AG09309 (cell line): ENCODE results near the gene HNF4A.
A peak's percentile ranks its signal among the peaks of the same experiment; 100 is the strongest.
"Not testable (repeated sequence)": the region's sequence is repeated elsewhere in the genome, so short reads cannot be mapped to it uniquely, and the experiment has no call there.

ENCODE experiments used
- DNase-seq: peaks from one replicate; pipeline ENCODE4 v3.0.0-alpha.2; 2010; ENCODE audit warnings: low read depth
- H3K4me3 ChIP-seq: 2 replicates; pipeline ENCODE4 v1.5.1; 2011; ENCODE audit warnings: mild to moderate bottlenecking, low read depth, low read length, moderate library complexity; ENCODE audit not compliant: control insufficient read depth
- TF ChIP-seq, protein P1 (sequence below): IDR thresholded peaks from 2 replicates; pipeline ENCODE4 v1.5.1; 2011; ENCODE audit warnings: mild to moderate bottlenecking, low read depth, low read length, inconsistent platforms; ENCODE audit not compliant: insufficient read depth, control insufficient read depth; ENCODE audit errors: missing control alignments

The HNF4A gene

DNA sequence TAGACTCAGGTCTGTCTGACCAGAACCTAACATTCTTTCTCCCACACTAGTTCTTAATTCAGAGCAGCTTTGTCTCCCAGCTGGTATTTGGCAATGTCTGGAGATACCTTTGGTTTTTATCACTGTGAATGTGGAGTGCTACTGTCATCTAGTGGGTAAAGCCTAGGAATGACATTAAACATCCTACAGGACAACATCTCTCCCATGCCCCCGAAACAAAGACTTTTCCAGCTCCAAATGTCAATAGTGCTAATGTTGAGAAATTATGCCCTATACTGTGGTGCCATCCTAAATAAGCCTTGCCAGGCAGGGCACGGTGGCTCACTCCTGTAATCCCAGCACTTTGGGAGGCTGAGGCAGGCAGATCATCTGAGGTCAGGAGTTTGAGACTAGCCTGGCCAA lies 116.0 kb downstream of the HNF4A start:
- peak; percentile 46 for DNase-seq

DNA sequence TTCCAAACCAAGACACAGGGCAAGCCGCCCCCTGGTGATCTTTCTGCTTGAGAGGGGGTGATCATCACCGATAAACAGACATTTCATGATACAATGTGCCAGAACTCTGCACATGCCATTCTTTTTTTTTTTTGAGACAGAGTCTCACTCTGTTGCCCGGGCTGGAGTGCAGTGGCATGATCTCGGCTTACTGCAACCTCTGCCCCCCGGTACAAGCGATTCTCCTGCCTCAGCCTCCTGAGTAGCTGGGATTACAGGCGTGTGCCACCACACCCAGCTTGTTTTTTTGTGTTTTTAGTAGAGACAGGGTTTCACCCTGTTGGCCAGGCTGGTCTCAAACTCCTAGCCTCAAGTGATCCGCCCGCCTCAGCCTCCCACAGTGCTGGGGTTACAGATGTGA lies 116.8 kb downstream of the HNF4A start:
- not testable (repeated sequence) for DNase-seq, H3K4me3 ChIP-seq

More for the DNA sequence above, 116.0 kb downstream of the HNF4A start:
- TF ChIP-seq, protein P1, sequence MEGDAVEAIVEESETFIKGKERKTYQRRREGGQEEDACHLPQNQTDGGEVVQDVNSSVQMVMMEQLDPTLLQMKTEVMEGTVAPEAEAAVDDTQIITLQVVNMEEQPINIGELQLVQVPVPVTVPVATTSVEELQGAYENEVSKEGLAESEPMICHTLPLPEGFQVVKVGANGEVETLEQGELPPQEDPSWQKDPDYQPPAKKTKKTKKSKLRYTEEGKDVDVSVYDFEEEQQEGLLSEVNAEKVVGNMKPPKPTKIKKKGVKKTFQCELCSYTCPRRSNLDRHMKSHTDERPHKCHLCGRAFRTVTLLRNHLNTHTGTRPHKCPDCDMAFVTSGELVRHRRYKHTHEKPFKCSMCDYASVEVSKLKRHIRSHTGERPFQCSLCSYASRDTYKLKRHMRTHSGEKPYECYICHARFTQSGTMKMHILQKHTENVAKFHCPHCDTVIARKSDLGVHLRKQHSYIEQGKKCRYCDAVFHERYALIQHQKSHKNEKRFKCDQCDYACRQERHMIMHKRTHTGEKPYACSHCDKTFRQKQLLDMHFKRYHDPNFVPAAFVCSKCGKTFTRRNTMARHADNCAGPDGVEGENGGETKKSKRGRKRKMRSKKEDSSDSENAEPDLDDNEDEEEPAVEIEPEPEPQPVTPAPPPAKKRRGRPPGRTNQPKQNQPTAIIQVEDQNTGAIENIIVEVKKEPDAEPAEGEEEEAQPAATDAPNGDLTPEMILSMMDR, result peak; percentile 74
- no peak overlapping the region for H3K4me3 ChIP-seq

DNA sequence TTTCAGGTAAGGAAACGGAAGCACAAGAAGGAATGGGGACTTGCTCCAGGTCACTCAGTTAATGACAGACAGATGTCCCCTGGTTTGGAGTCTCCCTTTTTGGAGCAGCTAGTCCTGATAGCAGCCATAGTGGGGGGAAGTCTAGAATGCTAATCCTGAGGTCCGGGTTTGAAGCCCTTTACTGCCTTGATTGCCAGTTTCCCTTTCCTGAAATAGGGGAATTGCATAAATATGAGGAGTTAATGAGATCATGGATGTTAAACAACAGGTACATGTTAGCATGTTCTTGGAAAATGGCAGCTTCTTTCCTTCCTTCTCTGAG lies 119.8 kb downstream of the HNF4A start:
- TF ChIP-seq, protein P1, result no peak
- no peak for DNase-seq
- H3K4me3 ChIP-seq, result peak overlapping the region; percentile 73

DNA sequence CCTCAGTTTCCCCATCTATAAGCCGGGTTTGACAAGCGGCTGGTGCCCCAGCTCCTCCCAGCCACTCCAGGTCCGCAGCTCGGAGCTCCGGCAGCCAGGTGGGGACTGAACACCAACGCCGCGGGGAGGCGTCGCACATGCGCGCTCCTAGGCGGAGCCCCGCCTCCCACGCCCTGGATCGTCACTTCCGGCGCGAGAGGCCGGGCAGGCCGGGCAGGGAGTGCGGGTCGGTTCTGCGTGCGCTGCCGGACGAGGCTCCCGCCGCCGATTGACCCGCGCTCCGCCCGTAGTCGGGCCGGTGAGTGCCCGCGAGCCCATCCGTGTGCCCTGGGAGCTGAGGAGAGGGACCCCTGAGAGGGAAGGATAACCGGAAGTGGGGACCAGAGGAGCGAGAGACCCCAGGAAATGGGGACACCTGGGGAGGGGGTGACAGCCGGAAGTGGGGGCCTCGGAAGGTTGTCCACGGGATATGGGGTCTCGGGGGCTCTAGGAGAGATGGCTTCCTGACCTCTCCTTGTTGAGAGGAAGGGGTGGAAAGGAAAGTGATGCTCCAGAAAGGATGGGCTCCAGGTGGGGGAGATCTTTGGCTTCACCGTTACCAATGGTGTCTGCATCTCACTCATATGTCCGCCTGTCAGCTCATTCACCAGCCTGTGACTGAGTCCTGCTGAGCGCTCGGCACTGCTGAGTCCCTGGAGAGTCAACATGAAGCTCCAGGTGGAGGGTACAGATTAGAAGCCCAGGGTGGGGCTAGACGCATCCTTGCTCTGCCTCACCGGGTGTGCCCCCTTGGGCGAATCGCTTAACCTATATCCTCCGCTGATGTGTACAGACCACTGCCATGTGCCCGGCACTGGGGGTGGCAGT lies 120.4 kb downstream of the HNF4A start, which contains the start of gene TTPAL:
TSS of gene TTPAL (plus strand) at position 181 of the 867 bp plus-strand sequence. CDS start 4,126 bp downstream, outside the sequence.
- H3K4me3 ChIP-seq, result peak within 1 kb of the TSS; percentile 73
- TF ChIP-seq, protein P1, result peak; percentile 31
- no peak for DNase-seq

DNA sequence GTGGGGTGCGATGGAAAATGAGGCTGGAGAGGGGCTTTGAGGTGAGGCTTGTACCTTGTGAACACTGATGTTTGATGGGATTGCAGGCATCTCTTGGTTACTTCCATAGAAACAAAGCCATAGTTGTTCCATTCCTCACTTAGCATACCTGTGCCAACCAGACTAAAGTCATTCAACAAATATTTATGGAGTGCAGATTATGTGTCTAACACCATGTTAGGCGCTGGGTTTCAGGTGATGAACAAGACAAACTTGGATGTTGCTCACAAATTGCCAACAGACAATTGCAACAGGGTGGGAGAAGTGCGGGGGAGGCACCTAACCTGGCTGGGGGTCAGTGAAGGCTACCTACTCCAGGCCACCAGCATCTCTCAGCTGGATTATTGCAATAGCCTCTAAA lies 121.7 kb downstream of the HNF4A start:
- H3K4me3 ChIP-seq, result no peak overlapping the region

DNA sequence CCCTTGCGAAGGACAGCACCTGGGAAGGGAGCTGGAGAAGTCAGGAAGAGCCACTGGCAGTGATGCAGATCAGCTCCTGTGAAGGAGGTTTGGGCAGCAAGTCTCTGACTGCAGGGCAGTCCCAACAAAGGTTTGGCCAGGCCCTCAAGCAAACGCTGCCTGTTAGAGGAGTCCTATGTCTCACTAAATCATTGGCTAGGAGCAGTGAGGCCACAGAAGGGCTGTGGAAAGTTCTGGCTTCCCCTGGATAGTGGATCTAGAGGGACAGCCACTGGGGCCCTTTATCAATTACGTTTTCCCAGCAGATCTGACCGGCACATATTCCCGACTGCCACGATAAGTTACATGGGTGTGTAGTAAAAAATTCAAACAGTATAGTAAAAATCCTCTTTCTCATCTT lies 122.7 kb downstream of the HNF4A start:
- DNase-seq, result no peak
- TF ChIP-seq, protein P1, result no peak

More for the DNA sequence above, 121.7 kb downstream of the HNF4A start:
- no peak for DNase-seq
- TF ChIP-seq, protein P1, result no peak

DNA sequence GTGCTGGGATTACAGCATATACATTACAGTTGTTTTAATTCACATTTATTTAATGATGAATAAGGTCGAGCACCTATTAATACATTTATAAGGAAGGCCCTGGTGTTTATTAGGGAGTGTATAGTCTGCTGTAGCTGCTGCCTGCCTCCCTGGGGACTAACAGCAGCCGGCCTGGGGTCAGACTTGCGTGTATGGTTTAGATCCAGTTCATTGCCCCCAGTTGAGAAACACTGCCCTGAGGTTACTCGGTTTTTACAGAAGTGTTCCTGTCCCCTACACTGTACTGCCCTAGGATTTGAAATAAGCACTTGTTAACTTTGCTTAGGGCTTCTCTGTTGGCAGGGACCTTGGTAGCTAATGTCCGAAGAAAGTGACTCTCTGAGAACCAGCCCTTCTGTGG lies 124.1 kb downstream of the HNF4A start:
- H3K4me3 ChIP-seq, result no peak overlapping the region
- no peak for DNase-seq
- TF ChIP-seq, protein P1, result no peak

More for the DNA sequence above, 122.7 kb downstream of the HNF4A start:
- no peak overlapping the region for H3K4me3 ChIP-seq
